Activated CD8-positive, alpha-beta memory T cell treated with anti-CD3 and anti-CD28 coated beads for 24 hours (primary cell): Measurements from ENCODE around the gene MGMT.
A peak's percentile ranks its signal among the peaks of the same experiment; 100 is the strongest.
"Not testable (repeated sequence)": the region's sequence is repeated elsewhere in the genome, so short reads cannot be mapped to it uniquely, and the experiment has no call there.

Source experiments
- DNase-seq: peaks from one replicate; pipeline ENCODE4 v3.0.0-alpha.2; 2020

Gene MGMT

GRCh38 chr10:129466703-129467358 is at the start of gene MGMT:
TSS of gene MGMT (plus strand) at chr10:129467241.
- peak; percentile 99 for DNase-seq

- DNase-seq: no peak
Observed at GRCh38 chr10:129417870-129418269, 49.2 kb upstream of the MGMT start.

- DNase-seq: no peak
Observed at GRCh38 chr10:129418496-129419225, 48.4 kb upstream of the MGMT start.

- DNase-seq: no peak
Observed at GRCh38 chr10:129419397-129419796, 47.6 kb upstream of the MGMT start.

DNA sequence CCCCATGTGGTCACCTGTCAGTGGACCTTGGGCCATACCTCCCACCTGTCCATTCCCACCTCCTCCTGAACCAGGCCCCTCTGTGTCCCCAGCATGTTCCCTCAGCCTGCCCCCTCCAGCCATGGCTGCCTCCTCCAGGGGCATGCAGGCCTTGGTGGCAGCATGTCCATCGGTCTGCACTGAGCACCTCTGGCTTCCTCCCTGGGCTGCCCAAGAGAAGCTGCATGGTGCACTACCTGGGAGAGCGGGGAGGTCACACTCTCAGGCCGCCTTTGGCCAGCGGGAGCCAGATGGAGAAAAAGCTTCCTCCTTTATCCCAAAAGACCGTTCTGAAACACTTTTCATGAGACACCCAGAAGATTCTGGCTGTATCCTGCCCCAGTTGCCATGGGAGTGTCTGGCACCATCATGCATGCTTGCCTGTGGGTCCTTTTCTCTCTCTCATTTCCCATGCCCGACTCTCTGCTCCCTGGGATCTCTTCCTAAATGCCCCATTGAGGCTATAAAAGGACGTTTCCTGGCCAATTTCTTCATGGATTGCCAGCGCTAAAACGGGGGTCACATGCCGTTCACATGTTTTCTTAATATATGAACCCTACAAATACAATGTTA is 45.5 kb upstream of the MGMT start:
- no peak for DNase-seq

- DNase-seq: no peak
Observed at GRCh38 chr10:129424978-129425377, 42.1 kb upstream of the MGMT start.

GRCh38 chr10:129426606-129427005 is 40.4 kb upstream of the MGMT start:
- no peak for DNase-seq

GRCh38 chr10:129433266-129433665 is 33.8 kb upstream of the MGMT start:
- DNase-seq: no peak

DNA sequence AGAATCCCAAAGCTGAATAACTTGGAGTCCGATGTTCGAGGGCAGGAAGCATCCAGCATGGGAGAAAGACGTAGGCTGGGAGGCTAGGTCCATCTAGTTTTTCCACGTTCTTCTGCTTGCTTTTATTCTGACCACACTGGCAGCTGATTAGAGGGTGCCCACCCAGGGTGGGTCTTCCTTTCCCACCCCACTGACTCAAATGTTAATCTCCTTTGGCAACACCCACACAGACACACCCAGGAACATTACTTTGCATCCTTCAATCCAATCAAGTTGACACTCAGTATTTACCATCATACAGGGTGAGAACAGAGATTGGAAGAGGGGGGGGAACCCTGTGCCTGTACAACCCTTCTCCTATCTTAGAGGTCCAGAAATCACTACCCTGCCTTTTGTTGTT is 31.3 kb upstream of the MGMT start:
- not testable (repeated sequence) for DNase-seq

DNA sequence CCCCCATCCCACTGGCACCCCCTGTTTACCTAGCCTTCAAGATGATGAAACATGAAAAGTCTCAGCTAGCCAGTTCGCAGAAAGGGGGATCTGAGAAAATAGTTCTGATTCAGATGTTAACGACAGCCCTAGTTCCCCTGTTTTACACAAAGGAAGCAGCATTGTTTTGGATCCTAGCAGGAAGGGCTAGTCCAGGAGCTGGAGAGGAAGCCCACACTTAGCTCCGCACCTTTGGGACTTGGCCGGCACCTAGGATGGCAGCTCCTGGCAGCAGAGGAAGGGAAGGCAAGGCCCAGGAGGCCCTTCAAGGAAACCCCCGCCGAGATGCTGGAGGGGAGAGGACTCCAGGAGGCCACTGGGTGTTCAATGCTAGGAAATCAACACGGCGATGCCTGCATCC is 29.0 kb upstream of the MGMT start:
- no peak for DNase-seq

DNA sequence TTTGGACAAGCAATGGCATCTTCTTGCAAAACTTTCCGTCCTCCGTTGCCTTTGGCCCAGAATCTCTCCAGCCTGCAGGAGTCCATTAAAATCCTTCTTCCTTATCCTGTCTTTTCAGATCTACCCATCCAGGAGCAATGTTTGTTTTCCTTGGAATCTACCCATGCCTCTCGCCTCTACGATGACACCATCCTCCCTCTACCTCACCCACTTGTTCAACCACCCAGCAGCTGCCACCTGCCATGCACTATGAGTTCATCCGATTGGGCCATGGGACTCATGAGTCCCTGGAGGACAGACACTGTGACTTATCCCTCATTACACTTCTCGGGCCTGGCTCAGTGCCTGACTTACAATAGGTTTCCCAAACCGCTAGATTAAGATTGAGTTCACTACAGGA is 26.8 kb upstream of the MGMT start:
- DNase-seq: no peak

GRCh38 chr10:129440722-129441316 is 26.2 kb upstream of the MGMT start:
- DNase-seq: no peak

- DNase-seq: no peak
Observed at GRCh38 chr10:129441372-129442009, 25.6 kb upstream of the MGMT start.

DNA sequence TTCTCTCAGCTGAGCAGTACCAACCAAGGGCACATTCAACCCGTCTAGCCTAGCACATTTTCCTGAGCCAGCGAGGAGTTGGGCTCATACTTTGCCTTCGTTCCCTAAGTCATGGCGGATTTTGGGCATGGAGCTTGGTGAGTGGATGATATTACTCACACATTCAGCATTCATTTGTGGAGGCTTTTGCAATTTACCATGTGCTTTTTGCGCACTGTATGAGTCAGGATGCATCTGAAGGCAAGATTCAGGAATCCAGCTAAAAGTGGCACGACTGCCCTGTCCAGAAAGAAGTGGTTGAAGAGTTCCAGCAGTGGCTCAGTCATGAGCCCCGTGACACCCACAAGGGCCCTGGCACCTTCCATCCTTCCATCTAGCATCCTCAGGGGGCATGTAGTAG is 24.2 kb upstream of the MGMT start:
- DNase-seq: no peak

DNA sequence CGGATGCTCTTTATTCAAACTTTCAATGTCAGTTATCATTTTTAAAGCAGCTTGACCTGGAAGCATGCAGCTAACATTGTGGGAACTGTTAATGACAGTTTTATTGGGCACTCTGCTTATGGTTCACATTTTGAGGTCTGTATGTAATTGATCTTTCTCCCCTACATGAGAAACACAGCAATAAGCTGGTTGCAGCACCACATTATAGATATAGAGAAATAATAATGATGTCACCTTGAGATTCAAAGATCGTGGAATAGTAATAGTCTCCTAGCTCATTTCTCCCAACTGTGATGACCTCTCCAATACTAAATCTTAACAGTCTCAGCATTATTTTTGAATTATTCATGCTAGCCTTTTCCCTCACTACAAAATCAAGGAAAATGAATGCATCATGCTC is 22.7 kb upstream of the MGMT start:
- DNase-seq: no peak

- DNase-seq: no peak
Observed at GRCh38 chr10:129445436-129446182, 21.4 kb upstream of the MGMT start.

DNA sequence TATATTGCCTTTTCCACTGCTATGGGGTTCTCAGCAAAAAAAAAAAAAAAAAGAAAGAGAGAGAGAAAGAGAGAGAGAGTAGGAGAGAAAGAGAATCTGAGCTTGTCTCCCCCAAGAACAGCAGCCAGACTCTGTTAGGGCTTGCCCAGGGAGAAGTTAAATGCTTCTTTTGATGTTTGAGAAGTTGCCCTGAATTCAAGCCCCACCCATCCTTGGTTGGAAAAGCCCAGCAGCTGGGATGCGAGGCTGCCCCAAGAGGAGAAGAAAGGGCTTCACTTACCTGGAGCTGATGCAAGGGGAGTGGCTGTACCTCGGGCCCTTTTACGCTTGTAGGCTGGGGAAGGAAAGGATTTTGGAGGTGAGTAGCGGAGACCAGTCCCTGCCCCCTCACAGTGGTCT is 20.9 kb upstream of the MGMT start:
- no peak for DNase-seq

DNA sequence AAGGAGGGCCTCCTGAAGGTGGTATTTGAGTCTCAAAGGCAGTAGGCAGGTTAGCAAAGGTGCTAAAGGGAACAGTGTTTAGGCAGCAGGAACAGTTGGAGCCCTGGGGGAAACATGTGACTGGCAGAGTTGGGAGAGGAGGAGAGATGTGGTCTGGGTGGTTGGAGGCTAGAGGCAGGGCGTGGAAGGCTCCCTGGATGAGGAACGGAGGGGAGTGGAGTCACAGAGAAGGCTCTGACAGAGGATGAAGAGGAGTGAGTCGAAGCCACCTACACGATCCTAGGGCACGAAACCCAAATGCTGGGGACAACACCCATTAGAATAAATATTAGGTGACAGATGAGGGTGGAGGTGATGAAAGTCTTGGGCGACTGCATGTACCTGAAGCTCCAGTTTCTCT is 19.6 kb upstream of the MGMT start:
- DNase-seq: no peak

- DNase-seq: no peak
Observed at GRCh38 chr10:129448086-129448485, 19.0 kb upstream of the MGMT start.

GRCh38 chr10:129448539-129448938 is 18.5 kb upstream of the MGMT start:
- DNase-seq: no peak

- DNase-seq: no peak
Observed at GRCh38 chr10:129449893-129450292, 17.1 kb upstream of the MGMT start.

DNA sequence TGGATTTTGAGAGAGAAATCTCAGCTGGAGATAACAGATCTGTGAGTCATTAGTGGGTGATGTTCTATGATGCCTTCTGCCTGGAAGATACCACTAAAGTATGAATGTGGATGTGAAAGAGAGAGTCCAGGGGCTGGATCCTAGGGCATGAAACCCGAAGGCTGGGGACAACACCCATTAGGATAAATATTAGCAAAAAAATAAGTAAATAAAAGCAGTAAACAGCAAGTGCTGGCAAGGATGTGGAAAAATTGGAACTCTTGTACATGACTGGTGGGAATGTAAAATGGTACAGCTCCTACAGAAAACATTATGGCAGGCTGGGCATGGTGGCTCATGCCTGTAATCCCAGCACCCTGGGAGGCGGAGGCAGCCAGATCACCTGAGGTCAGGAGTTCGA is 16.6 kb upstream of the MGMT start:
- DNase-seq: no peak

- no peak for DNase-seq
Observed at GRCh38 chr10:129455625-129456024, 11.4 kb upstream of the MGMT start.
